Measurements from ENCODE around the gene HIRA.

HIRA gene

DNA sequence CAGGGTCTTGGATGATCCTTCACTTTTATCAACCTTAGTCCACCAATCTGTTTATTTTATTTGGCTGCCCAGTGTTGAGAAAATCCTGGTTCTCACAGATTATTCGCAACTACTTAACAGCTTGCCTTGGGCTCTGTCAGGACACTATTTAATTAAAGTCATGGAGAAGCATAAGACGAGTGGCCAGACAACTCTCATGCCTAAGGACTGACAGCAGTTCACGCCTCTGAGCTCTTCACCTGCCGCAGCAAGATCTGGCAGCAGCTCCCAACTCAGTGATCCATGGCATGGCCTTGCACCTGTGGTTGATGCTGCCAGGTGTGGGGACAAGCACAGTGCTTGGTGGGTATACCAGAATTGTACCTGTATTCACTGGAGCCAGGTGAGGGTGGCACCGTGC is 37.8 kb downstream of the HIRA start:
- H3K4me3 ChIP-seq (ENCODE audit: control insufficient read depth, low read depth, low read length), result no peak overlapping the region
- TF ChIP-seq, protein P1, sequence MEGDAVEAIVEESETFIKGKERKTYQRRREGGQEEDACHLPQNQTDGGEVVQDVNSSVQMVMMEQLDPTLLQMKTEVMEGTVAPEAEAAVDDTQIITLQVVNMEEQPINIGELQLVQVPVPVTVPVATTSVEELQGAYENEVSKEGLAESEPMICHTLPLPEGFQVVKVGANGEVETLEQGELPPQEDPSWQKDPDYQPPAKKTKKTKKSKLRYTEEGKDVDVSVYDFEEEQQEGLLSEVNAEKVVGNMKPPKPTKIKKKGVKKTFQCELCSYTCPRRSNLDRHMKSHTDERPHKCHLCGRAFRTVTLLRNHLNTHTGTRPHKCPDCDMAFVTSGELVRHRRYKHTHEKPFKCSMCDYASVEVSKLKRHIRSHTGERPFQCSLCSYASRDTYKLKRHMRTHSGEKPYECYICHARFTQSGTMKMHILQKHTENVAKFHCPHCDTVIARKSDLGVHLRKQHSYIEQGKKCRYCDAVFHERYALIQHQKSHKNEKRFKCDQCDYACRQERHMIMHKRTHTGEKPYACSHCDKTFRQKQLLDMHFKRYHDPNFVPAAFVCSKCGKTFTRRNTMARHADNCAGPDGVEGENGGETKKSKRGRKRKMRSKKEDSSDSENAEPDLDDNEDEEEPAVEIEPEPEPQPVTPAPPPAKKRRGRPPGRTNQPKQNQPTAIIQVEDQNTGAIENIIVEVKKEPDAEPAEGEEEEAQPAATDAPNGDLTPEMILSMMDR (IDR thresholded peaks at IDR 0.05; ENCODE audit: control insufficient read depth, insufficient read depth, low read depth, low read length, missing control alignments), result no peak
- DNase-seq (ENCODE audit: low read depth), result no peak

DNA sequence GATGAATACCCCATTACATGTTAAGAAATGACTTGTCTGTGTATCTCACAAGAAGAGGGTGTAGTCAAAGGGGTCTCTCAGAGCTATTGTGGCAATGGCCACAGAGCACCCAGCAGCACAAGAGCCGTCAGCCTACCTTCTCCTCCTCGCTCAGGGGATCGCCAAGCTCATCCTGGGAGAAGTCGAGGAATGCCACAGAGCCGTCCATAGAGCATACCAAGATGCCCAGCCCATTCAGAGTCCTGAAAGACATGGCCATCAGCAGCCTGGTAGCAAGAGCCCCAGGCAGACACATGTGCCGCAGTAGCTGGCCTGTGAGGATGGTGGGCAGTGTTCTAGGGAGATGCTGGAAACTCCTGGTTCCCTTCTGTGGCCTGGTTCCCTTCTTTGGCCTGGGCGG is 44.0 kb downstream of the HIRA start:
- TF ChIP-seq, protein P1 (IDR thresholded peaks at IDR 0.05; ENCODE audit: control insufficient read depth, insufficient read depth, low read depth, low read length, missing control alignments), result no peak
- no peak overlapping the region for H3K4me3 ChIP-seq (ENCODE audit: control insufficient read depth, low read depth, low read length)
- no peak for DNase-seq (ENCODE audit: low read depth)

DNA sequence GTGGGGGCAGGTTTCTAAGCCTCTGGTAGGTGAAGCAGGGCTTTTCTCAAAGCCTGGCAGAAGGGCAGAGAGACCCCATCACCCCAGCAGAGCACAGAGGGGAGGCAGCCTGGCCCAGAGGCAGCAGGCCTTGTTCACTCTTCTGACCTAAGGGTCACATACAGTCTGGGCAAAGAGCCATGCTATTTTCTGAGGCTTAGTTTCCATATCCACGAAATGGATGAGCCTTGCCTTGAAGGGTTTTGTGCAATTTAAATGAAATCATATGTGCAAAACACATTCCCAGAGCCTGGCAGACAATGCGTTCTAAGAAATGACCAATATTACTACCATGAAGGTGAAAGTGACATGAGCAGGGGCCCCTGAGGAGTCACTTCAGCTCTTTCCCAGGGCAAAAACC is 44.5 kb downstream of the HIRA start:
- TF ChIP-seq, protein P1 (IDR thresholded peaks at IDR 0.05; ENCODE audit: control insufficient read depth, insufficient read depth, low read depth, low read length, missing control alignments), result no peak
- no peak for DNase-seq (ENCODE audit: low read depth)
- no peak overlapping the region for H3K4me3 ChIP-seq (ENCODE audit: control insufficient read depth, low read depth, low read length)

DNA sequence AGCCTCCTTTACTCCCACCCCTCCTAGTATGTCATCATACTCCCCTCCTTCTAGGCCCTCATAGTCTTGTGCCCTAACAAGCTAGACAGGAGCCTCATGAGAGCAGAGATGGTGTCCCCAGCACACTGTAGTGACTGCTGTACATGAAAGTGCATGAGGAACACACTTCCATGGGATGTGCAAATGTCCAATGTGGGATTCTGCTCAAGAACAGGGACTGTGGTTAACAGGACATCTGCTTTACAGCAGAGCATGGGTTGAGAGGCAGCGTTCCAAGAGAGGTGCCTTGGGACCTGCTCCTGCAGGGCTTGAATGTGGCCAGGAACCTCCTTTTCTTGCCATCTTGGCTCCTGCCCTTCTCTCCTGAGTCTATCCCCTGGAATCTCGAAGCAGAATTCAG is 45.3 kb downstream of the HIRA start:
- no peak for DNase-seq (ENCODE audit: low read depth)
- H3K4me3 ChIP-seq (ENCODE audit: control insufficient read depth, low read depth, low read length), result no peak overlapping the region
- TF ChIP-seq, protein P1 (IDR thresholded peaks at IDR 0.05; ENCODE audit: control insufficient read depth, insufficient read depth, low read depth, low read length, missing control alignments), result no peak

DNA sequence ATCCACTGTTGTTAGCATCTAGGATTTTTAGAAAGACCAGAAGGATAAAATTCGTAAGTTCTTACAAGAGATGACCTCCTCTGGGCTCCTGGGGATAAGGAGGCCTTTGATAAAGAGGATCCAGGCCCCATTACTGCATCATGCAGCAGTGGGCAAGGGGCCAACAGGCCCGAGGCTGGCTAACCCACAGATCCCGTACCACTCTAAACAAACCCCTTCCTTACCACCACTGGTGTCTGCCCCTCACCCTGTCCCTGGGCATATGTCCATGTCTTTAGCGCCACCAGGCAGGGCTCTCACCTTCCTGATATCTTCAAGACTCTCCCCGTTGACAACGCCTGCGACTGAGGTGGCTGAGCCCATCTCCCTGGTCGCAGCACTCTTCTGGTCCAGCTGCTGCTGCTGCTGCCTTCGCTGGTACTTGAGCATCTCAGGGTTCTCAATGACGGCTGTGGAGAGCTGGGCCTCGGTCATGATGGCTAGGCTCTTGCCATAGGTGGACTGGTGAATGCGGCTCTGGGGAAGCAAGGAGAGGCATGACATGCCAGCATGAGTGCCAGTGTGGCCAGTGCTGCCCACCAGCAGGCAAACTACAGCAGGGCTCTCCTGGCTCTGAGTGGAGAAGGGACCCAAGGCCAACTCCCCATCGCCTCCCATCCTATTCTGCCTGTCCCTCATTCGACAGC is 46.2 kb downstream of the HIRA start:
- TF ChIP-seq, protein P1 (IDR thresholded peaks at IDR 0.05; ENCODE audit: control insufficient read depth, insufficient read depth, low read depth, low read length, missing control alignments), result no peak
- no peak overlapping the region for H3K4me3 ChIP-seq (ENCODE audit: control insufficient read depth, low read depth, low read length)
- no peak for DNase-seq (ENCODE audit: low read depth)

DNA sequence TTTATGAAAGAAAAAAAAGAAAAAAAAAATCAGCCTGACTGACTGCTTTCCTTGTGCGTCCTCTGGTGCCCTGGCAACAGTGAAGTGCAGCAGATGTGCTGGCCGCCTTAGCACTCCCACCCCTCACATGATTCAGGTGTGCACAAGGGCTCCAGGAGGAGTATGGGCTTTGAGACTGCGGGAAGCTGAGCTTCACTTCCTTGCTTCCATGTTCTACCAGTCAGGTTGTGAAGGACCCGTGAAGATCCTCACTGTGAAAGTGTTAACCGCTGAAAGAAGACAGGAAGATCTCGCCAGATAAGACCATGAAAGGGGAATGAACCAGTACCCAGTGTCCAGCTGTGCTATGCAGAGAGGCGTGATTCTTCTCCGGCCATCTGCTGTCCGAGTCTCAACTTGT is 48.2 kb downstream of the HIRA start:
- TF ChIP-seq, protein P1 (IDR thresholded peaks at IDR 0.05; ENCODE audit: control insufficient read depth, insufficient read depth, low read depth, low read length, missing control alignments), result no peak

More for the DNA sequence above, 48.2 kb downstream of the HIRA start:
- H3K4me3 ChIP-seq (ENCODE audit: control insufficient read depth, low read depth, low read length), result no peak overlapping the region
- no peak for DNase-seq (ENCODE audit: low read depth)
